Ovary (tissue), 9 donors: ENCODE data around the gene INPP5D. TPM values are rescaled to one million over a fixed set of nuclear protein-coding genes. Genes with fewer than 3 reads are reported as not detected.

Source experiments
- DNase-seq, 5 donors: peaks; one replicate each; pipeline ENCODE4 v3.0.0-alpha.2; 2019 to 2020
- H3K27ac ChIP-seq, 2 donors: fragments of 200-600 bp; one replicate each; pipeline versions ENCODE4 v1.5.1 to v1.8.0; 2019 to 2022
- H3K27me3 ChIP-seq: fragments of 200-600 bp; one replicate; pipeline ENCODE4 v1.8.0; 2022
- H3K36me3 ChIP-seq: fragments of 200-600 bp; sonication (generic); one replicate; pipeline ENCODE4 v1.5.1; 2019
- H3K4me1 ChIP-seq: one replicate; pipeline ENCODE4 v1.8.1; 2013; ENCODE audit warnings: mild to moderate bottlenecking, moderate library complexity; ENCODE audit not compliant: insufficient read depth
- H3K4me3 ChIP-seq: fragments of 200-600 bp; sonication (generic); one replicate; pipeline ENCODE4 v1.5.1; 2017
- H3K9me3 ChIP-seq, 2 donors: fragments of 200-600 bp in 1 of 2; sonication (generic) in 1 of 2; one replicate each; pipeline versions ENCODE4 v1.5.1 to v1.8.1; 2013 to 2019; ENCODE audit warnings: mild to moderate bottlenecking in 1 of 2, moderate library complexity in 1 of 2
- CTCF ChIP-seq, 3 donors: fragments of 450-650 bp in 2 of 3; fragments of 200-600 bp in 1 of 3; IDR thresholded peaks; one replicate each; pipeline versions ENCODE4 v1.5.1 to v1.8.0; 2016 to 2022; ENCODE audit warnings: antibody characterized with exemption in 3 of 3, mild to moderate bottlenecking in 1 of 3
- EP300 ChIP-seq: sonication (generic); formaldehyde crosslinking; IDR thresholded peaks from one replicate; pipeline ENCODE4 v1.6.1; 2017; ENCODE audit warnings: antibody characterized with exemption
- POLR2A ChIP-seq: fragments of 450-650 bp; IDR thresholded peaks from one replicate; pipeline ENCODE4 v1.6.1; 2017; ENCODE audit warnings: antibody characterized with exemption, mild to moderate bottlenecking, moderate library complexity
- WGBS, 3 donors: extraction: QIAGEN DNeasy Blood & Tissue Kit in 1 of 3; methylation state at CpG; one replicate each; pipeline versions ENCODE4 v1.1.5 to v1.1.7; 2013 to 2017; 5-methylcytosine and 5-hydroxymethylcytosine counted together
- intact Hi-C, 4 donors: fragments of 100-400 bp; cut with DNase I; formaldehyde crosslinking; loops; one replicate each; pipeline versions ENCODE4 v1.11.0 to v1.15.1; 2022 to 2023
- polyA plus RNA-seq, 2 donors: library from polyadenylated mRNA; stranded (reverse); fragments of 200-250 nt in 1 of 2; fragments of 350-450 nt in 1 of 2; fragmentation: Illumina TruSeq in 1 of 2; extraction: RNeasy Lipid Tissue Mini Kit (QIAGEN cat#74804) in 1 of 2; gene quantifications; one replicate each; pipeline ENCODE4 v1.2.3, GENCODE V29; 2013 to 2014
- total RNA-seq, 7 donors: library from RNA; depleted of rRNA in 2 of 7; stranded (reverse); fragments of >200 nt in 2 of 7; fragmentation: NEBNext Ultra II Directional in 3 of 7; extraction: Animal tissue kit (Norgen Biotek cat#: 25700) in 3 of 7; gene quantifications; one replicate each; pipeline versions ENCODE4 v1.1.0 to v1.2.4, GENCODE V29; 2016 to 2023
- donor health status: DM: no; HTN: no; CAD: no; lungs with moderate emphysema.
- donor health status: DM: no; HTN: no; CAD: no.
- donor health status: Bipolar disorder and iron deficiency.
- donor health status: DM: yes; HTN: yes; CAD: no.
- donor health status: DM: no; HTN: no; CAD: no.
- donor health status: DM: yes; HTN: yes; CAD: no.

INPP5D gene
- total and polyA plus RNA-seq, 9 donors: 4.1 to 14.4 (median 7.7) TPM

- no peaks in the 10 kb centered on the region for H3K9me3 ChIP-seq
- peaks cover 5% of the 10 kb centered on the region for H3K4me1 ChIP-seq
- no peak overlapping the region for H3K27ac ChIP-seq
- intact Hi-C loops: no loop called here
- DNase-seq: no peak
- no peaks in the 10 kb centered on the region for H3K36me3 ChIP-seq
- no peak overlapping the region for H3K4me3 ChIP-seq
- no peaks in the 10 kb centered on the region for H3K27me3 ChIP-seq
- WGBS, 3 donors: 62 to 77% (median 68%) methylated on average over 6 of the region's 6 CpGs
- TF ChIP-seq CTCF (IDR thresholded peaks at IDR 0.05) (no peak), EP300 (no peak), POLR2A (no peak)
These were observed 3.1 kb upstream of the INPP5D start for GRCh38 chr2:233056961-233057605.

- Histone ChIP-seq H3K27me3 (no peaks in the 10 kb centered on the region), H3K9me3 (no peaks in the 10 kb centered on the region), H3K27ac (no peak overlapping the region), H3K36me3 (no peaks in the 10 kb centered on the region), H3K4me1 (peaks cover 5% of the 10 kb centered on the region), H3K4me3 (no peak overlapping the region)
- WGBS, 3 donors: 90 to 91% (median 91%) methylated on average over 24 of the region's 24 CpGs
- DNase-seq: peak in 1 of 5 donors; percentile 16
- no peak for TF ChIP-seq POLR2A
- TF ChIP-seq CTCF (IDR thresholded peaks at IDR 0.05): no peak
- TF ChIP-seq EP300: no peak
- intact Hi-C loops: no loop called here
These were observed 1.2 kb upstream of the INPP5D start for GRCh38 chr2:233058717-233059546.

- no peak overlapping the region for H3K4me3 ChIP-seq
- no peaks in the 10 kb centered on the region for H3K9me3 ChIP-seq
- H3K27me3 ChIP-seq: no peaks in the 10 kb centered on the region
- TF ChIP-seq EP300: no peak
- no peak for TF ChIP-seq POLR2A
- no peak for TF ChIP-seq CTCF (IDR thresholded peaks at IDR 0.05)
- no peak overlapping the region for H3K27ac ChIP-seq
- intact Hi-C loops: no loop called here
- no peaks in the 10 kb centered on the region for H3K36me3 ChIP-seq
- peaks cover 5% of the 10 kb centered on the region for H3K4me1 ChIP-seq
- WGBS, 3 donors: 64 to 75% (median 66%) methylated on average over 7 of the region's 7 CpGs
- no peak for DNase-seq
These were observed 670 bp upstream of the INPP5D start for GRCh38 chr2:233059547-233059796.

GRCh38 chr2:233060501-233060979, 398 bp downstream of the INPP5D start:
- Histone ChIP-seq H3K4me1 (peaks cover 5% of the 10 kb centered on the region), H3K27me3 (no peaks in the 10 kb centered on the region), H3K9me3 (no peaks in the 10 kb centered on the region), H3K27ac (no peak overlapping the region), H3K4me3 (peak overlapping the region; percentile 16), H3K36me3 (no peaks in the 10 kb centered on the region)
- no peak for TF ChIP-seq CTCF (IDR thresholded peaks at IDR 0.05)
- no peak for TF ChIP-seq POLR2A
- TF ChIP-seq EP300: no peak
- WGBS, 3 donors: 80 to 93% (median 87%) methylated on average over 13 of the region's 13 CpGs
- intact Hi-C loops: no loop called here
- DNase-seq: no peak
